HK-2 (cell line): ENCODE measurements around the gene WDR70.
"Not testable (repeated sequence)": the region's sequence is repeated elsewhere in the genome, so short reads cannot be mapped to it uniquely, and the experiment has no call there.

Experiments
- DNase-seq: peaks from one replicate; pipeline ENCODE4 v3.0.0-alpha.2; 2018; ENCODE audit not compliant: unreplicated experiment

Gene WDR70

GRCh38 chr5:37640088-37640487, 261.0 kb downstream of the WDR70 start:
- no peak for DNase-seq

- DNase-seq = no peak
Observed at GRCh38 chr5:37641933-37642332, 262.8 kb downstream of the WDR70 start.

- DNase-seq = no peak
Observed at GRCh38 chr5:37645707-37646106, 266.6 kb downstream of the WDR70 start.

GRCh38 chr5:37654566-37654965, 275.4 kb downstream of the WDR70 start:
- not testable (repeated sequence) for DNase-seq

GRCh38 chr5:37657046-37657445, 277.9 kb downstream of the WDR70 start:
- no peak for DNase-seq

GRCh38 chr5:37658440-37658839, 279.3 kb downstream of the WDR70 start:
- no peak for DNase-seq

GRCh38 chr5:37660319-37660718, 281.2 kb downstream of the WDR70 start:
- no peak for DNase-seq

- no peak for DNase-seq
Observed at GRCh38 chr5:37661227-37661920, 282.3 kb downstream of the WDR70 start.

- DNase-seq = no peak
Observed at GRCh38 chr5:37661951-37662350, 282.8 kb downstream of the WDR70 start.

- no peak for DNase-seq
Observed at GRCh38 chr5:37662362-37662761, 283.2 kb downstream of the WDR70 start.

GRCh38 chr5:37662789-37663485, 283.8 kb downstream of the WDR70 start:
- DNase-seq = no peak

GRCh38 chr5:37663538-37663937, 284.4 kb downstream of the WDR70 start:
- DNase-seq = no peak

- no peak for DNase-seq
Observed at GRCh38 chr5:37664551-37664950, 285.4 kb downstream of the WDR70 start.

GRCh38 chr5:37665272-37665671, 286.2 kb downstream of the WDR70 start:
- no peak for DNase-seq

- DNase-seq = no peak
Observed at GRCh38 chr5:37665889-37666288, 286.8 kb downstream of the WDR70 start.

GRCh38 chr5:37667430-37667829, 288.3 kb downstream of the WDR70 start:
- no peak for DNase-seq

- DNase-seq = no peak
Observed at GRCh38 chr5:37667846-37668245, 288.7 kb downstream of the WDR70 start.

GRCh38 chr5:37668524-37669047, 289.5 kb downstream of the WDR70 start:
- peak; percentile 77 for DNase-seq

- not testable (repeated sequence) for DNase-seq
Observed at GRCh38 chr5:37672118-37672588, 293.0 kb downstream of the WDR70 start.

GRCh38 chr5:37674361-37674760, 295.2 kb downstream of the WDR70 start:
- not testable (repeated sequence) for DNase-seq

- not testable (repeated sequence) for DNase-seq
Observed at GRCh38 chr5:37679326-37679725, 300.2 kb downstream of the WDR70 start.

GRCh38 chr5:37679903-37680302, 300.8 kb downstream of the WDR70 start:
- not testable (repeated sequence) for DNase-seq

- no peak for DNase-seq
Observed at GRCh38 chr5:37683072-37683471, 304.0 kb downstream of the WDR70 start.
